Neural cell (in vitro differentiated cells): ENCODE data around the gene ARL4A. TPM values are rescaled to one million over a fixed set of nuclear protein-coding genes. Genes with fewer than 3 reads are reported as not detected.

ENCODE experiments used
- H2AFZ ChIP-seq: fragments of 200-600, 300-800 bp; sonication (generic), shearing (Covaris generic); 2 replicates; pipeline ENCODE4 v1.6.0; 2014; ENCODE audit warnings: low read depth, mild to moderate bottlenecking, antibody characterized with exemption, low read length, moderate library complexity
- H3F3A ChIP-seq: fragments of 200-600 bp; shearing (Covaris generic); 2 replicates; pipeline ENCODE4 v1.6.1; 2016; ENCODE audit warnings: mild to moderate bottlenecking, moderate library complexity, mixed read lengths, antibody characterized with exemption, low read length; ENCODE audit not compliant: insufficient read depth, poor library complexity, severe bottlenecking
- H3K27ac ChIP-seq: fragments of 200-600, 300-800 bp; sonication (generic), shearing (Covaris generic); 2 replicates; pipeline ENCODE4 v1.5.1; 2014; ENCODE audit warnings: mild to moderate bottlenecking, low read length, moderate library complexity
- H3K27me3 ChIP-seq: fragments of 300-800, 200-600 bp; sonication (generic), shearing (Covaris generic); 2 replicates; pipeline ENCODE4 v1.6.0; 2014; ENCODE audit warnings: mild to moderate bottlenecking, low read depth, low read length, moderate library complexity; ENCODE audit not compliant: insufficient read depth
- H3K36me3 ChIP-seq: fragments of 300-800, 200-600 bp; sonication (generic), shearing (Covaris generic); 2 replicates; pipeline ENCODE4 v1.5.1; 2014; ENCODE audit warnings: mild to moderate bottlenecking, antibody characterized with exemption, low read length, moderate library complexity; ENCODE audit not compliant: insufficient read depth
- H3K4me2 ChIP-seq: fragments of 300-800, 200-600 bp; sonication (generic), shearing (Covaris generic); 2 replicates; pipeline ENCODE4 v1.6.0; 2014; ENCODE audit warnings: mild to moderate bottlenecking, low read length
- H3K4me3 ChIP-seq: fragments of 300-800, 200-600 bp; sonication (generic), shearing (Covaris generic); 2 replicates; pipeline ENCODE4 v1.5.1; 2014; ENCODE audit warnings: mild to moderate bottlenecking, low read length, moderate library complexity
- H3K79me2 ChIP-seq: fragments of 200-600 bp; shearing (Covaris generic); replicated peaks from 2 replicates; pipeline ENCODE4 v1.6.0; 2014; ENCODE audit warnings: mild to moderate bottlenecking, low read length, moderate library complexity; ENCODE audit not compliant: insufficient read depth
- H3K9ac ChIP-seq: fragments of 300-800, 200-600 bp; sonication (generic), shearing (Covaris generic); 2 replicates; pipeline ENCODE4 v1.6.1; 2016; ENCODE audit warnings: mild to moderate bottlenecking, low read length, mixed read lengths
- H3K9me2 ChIP-seq: fragments of 200-600 bp; shearing (Covaris generic); 2 replicates; pipeline ENCODE4 v1.6.1; 2016; ENCODE audit warnings: mild to moderate bottlenecking, low read length, mixed read lengths; ENCODE audit not compliant: insufficient read depth
- H3K9me3 ChIP-seq: fragments of 200-600, 300-800 bp; sonication (generic), shearing (Covaris generic); 2 replicates; pipeline ENCODE4 v1.6.1; 2016; ENCODE audit warnings: mild to moderate bottlenecking, mixed run types, low read length, moderate library complexity, mixed read lengths
- H4K20me1 ChIP-seq: fragments of 200-600 bp; shearing (Covaris generic); 2 replicates; pipeline ENCODE4 v1.6.1; 2016; ENCODE audit warnings: mild to moderate bottlenecking, mixed run types; ENCODE audit not compliant: insufficient read depth
- CTCF ChIP-seq: fragments of 450-650 bp; IDR thresholded peaks from 2 replicates; pipeline ENCODE4 v1.5.1; 2014; ENCODE audit warnings: antibody characterized with exemption, mild to moderate bottlenecking, moderate library complexity; ENCODE audit not compliant: poor library complexity, severe bottlenecking
- EP300 ChIP-seq: fragments of 450-650 bp; conservative IDR thresholded peaks from 2 replicates; pipeline ENCODE4 v1.6.1; 2014; ENCODE audit warnings: antibody characterized with exemption, mild to moderate bottlenecking, moderate library complexity; ENCODE audit not compliant: poor library complexity, severe bottlenecking
- EZH2 ChIP-seq: fragments of 200-600, 300-800 bp; shearing (Covaris generic), sonication (generic); IDR thresholded peaks from 2 replicates; pipeline ENCODE4 v1.6.1; 2014; ENCODE audit warnings: antibody characterized with exemption, low read length, borderline replicate concordance, mild to moderate bottlenecking; ENCODE audit not compliant: insufficient read depth, poor library complexity, severe bottlenecking
- MXI1 ChIP-seq: fragments of 450-650 bp; conservative IDR thresholded peaks from 2 replicates; pipeline ENCODE4 v1.6.1; 2014; ENCODE audit warnings: antibody characterized with exemption, mild to moderate bottlenecking; ENCODE audit not compliant: poor library complexity, severe bottlenecking
- POLR2AphosphoS5 ChIP-seq: IDR thresholded peaks from 2 replicates; pipeline ENCODE4 v1.6.1; 2012
- RAD21 ChIP-seq: fragments of 450-650 bp; conservative IDR thresholded peaks from 2 replicates; pipeline ENCODE4 v1.6.1; 2014; ENCODE audit warnings: antibody characterized with exemption, mild to moderate bottlenecking, moderate library complexity
- SMC3 ChIP-seq: fragments of 450-650 bp; conservative IDR thresholded peaks from 2 replicates; pipeline ENCODE4 v1.6.1; 2014; ENCODE audit warnings: antibody characterized with exemption, mild to moderate bottlenecking, moderate library complexity; ENCODE audit not compliant: poor library complexity
- TAF1 ChIP-seq: IDR thresholded peaks from 2 replicates; pipeline ENCODE4 v1.6.1; 2012; ENCODE audit warnings: low read depth
- polyA plus RNA-seq: library from polyadenylated mRNA; depleted of rRNA; stranded (reverse); fragments of >200 nt; gene quantifications from 2 replicates; pipeline ENCODE4 v1.2.3, GENCODE V29; 2014
- TF ChIP-seq, protein P1 (sequence below): IDR thresholded peaks from 2 replicates; pipeline ENCODE4 v1.6.1; 2012; ENCODE audit warnings: borderline replicate concordance

Gene ARL4A
- polyA plus RNA-seq, 1 donor from 2014 or later = 10.9 TPM

DNA sequence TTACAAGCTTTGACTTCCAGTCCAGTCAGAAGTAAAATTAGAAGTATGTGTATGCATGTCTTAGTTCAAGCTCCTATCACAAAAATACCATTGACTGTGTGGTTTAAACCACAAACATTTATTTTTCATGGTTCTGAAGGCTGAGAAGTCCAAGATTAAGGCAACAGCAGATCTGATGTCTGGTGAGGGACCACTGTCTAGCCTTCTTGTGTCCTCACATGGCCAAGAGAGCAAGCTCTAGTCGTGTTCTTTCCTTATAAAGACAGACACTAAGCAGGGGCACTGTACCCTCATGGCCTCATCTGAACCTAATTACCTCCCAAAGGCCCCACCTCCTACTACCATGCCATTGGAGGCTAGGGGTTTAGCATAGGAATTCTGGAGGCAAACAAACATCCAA lies 41.3 kb upstream of the ARL4A start:
- Histone ChIP-seq H3K9me2 (no peaks in the 10 kb centered on the region), H3K79me2 (no peaks in the 10 kb centered on the region), H3K9ac (no peak overlapping the region), H3K4me2 (no peak overlapping the region), H3F3A (no peaks in the 10 kb centered on the region), H3K9me3 (no peaks in the 10 kb centered on the region), H3K4me3 (no peak overlapping the region), H2AFZ (no peak overlapping the region), H4K20me1 (no peaks in the 10 kb centered on the region), H3K27me3 (no peaks in the 10 kb centered on the region), H3K27ac (no peak overlapping the region), H3K36me3 (no peaks in the 10 kb centered on the region)
- TF ChIP-seq TAF1 (no peak), RAD21 (no peak), MXI1 (no peak), EZH2 (no peak), EP300 (no peak), CTCF (no peak), SMC3 (no peak), POLR2AphosphoS5 (no peak)
- TF ChIP-seq, protein P1, sequence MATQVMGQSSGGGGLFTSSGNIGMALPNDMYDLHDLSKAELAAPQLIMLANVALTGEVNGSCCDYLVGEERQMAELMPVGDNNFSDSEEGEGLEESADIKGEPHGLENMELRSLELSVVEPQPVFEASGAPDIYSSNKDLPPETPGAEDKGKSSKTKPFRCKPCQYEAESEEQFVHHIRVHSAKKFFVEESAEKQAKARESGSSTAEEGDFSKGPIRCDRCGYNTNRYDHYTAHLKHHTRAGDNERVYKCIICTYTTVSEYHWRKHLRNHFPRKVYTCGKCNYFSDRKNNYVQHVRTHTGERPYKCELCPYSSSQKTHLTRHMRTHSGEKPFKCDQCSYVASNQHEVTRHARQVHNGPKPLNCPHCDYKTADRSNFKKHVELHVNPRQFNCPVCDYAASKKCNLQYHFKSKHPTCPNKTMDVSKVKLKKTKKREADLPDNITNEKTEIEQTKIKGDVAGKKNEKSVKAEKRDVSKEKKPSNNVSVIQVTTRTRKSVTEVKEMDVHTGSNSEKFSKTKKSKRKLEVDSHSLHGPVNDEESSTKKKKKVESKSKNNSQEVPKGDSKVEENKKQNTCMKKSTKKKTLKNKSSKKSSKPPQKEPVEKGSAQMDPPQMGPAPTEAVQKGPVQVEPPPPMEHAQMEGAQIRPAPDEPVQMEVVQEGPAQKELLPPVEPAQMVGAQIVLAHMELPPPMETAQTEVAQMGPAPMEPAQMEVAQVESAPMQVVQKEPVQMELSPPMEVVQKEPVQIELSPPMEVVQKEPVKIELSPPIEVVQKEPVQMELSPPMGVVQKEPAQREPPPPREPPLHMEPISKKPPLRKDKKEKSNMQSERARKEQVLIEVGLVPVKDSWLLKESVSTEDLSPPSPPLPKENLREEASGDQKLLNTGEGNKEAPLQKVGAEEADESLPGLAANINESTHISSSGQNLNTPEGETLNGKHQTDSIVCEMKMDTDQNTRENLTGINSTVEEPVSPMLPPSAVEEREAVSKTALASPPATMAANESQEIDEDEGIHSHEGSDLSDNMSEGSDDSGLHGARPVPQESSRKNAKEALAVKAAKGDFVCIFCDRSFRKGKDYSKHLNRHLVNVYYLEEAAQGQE = no peak

DNA sequence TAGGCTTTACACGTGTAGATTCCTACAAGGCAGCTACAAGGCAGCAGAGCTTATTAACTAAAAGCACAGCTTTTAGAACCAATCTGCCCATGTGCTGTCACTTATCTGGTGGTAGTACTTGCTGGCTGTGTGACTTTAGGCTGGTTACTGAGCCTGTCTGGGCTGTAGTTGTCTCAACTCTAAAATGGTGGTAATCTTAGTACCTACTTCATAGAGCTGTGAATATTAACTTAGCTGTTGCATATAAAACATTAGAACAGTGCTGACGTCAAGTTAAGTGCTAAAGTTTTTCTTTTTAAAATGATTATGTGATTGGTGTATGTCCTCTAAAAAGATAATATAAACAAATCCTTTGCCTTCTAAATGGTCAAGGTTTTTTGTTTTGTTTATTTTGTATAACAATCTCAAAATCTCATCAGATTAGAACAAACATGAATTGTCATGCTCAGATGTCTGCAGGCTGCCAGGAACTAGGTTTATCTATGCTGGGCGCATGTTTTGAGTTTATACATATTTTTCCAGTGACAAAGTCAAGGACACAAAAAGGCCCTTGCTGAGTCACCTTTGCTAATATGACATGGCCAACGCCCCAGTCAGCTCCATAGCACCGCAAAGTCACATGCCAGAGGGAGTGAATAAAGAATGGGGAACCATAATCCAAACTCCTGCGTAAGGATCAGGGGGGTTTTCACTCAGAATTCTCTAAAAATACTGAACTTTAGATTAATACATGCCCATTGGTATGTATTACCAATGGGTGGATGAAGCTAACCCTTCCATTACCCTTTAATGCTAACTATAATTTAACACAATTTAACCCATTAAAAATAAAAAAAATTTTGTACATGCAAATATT lies 39.8 kb upstream of the ARL4A start:
- TF ChIP-seq MXI1 (no peak), SMC3 (no peak), RAD21 (no peak), EP300 (no peak), CTCF (no peak), TAF1 (no peak), POLR2AphosphoS5 (no peak), EZH2 (no peak)
- TF ChIP-seq, protein P1 = no peak
- H3K27me3 ChIP-seq = no peaks in the 10 kb centered on the region
- H3K36me3 ChIP-seq = no peaks in the 10 kb centered on the region
- H3K9ac ChIP-seq = no peak overlapping the region
- no peaks in the 10 kb centered on the region for H3K9me3 ChIP-seq
- no peak overlapping the region for H3K4me2 ChIP-seq
- H3K79me2 ChIP-seq = no peaks in the 10 kb centered on the region
- H3K4me3 ChIP-seq = no peak overlapping the region
- no peaks in the 10 kb centered on the region for H4K20me1 ChIP-seq
- H3K9me2 ChIP-seq = no peaks in the 10 kb centered on the region
- H3K27ac ChIP-seq = no peak overlapping the region
- no peaks in the 10 kb centered on the region for H3F3A ChIP-seq
- H2AFZ ChIP-seq = no peak overlapping the region
